CD4-positive, alpha-beta memory T cell (primary cell): ENCODE measurements around the gene PAM. TPM values are rescaled to one million over a fixed set of nuclear protein-coding genes. Genes with fewer than 3 reads are reported as not detected.

Source experiments
- CTCF ChIA-PET: fragments of 350-600 bp; sonication (Branson Sonifier 250); formaldehyde crosslinking; loops from one replicate; lab custom pipeline; 2021; ENCODE audit warnings: inconsistent platforms; ENCODE audit not compliant: partially characterized antibody; lab: Charles Lee
- POLR2A ChIA-PET: fragments of 350-600 bp; sonication (Branson Sonifier 250); formaldehyde crosslinking; loops from one replicate; lab custom pipeline; 2021; ENCODE audit not compliant: partially characterized antibody; lab: Charles Lee
- DNase-seq, 5 donors: peaks; one replicate each; pipeline versions ENCODE4 v3.0.0 to v3.0.0-alpha.2; 2020 to 2022; ENCODE audit warnings: mixed read lengths in 1 of 5
- H3K27ac ChIP-seq: one replicate; pipeline ENCODE4 v1.7.0; 2013; ENCODE audit warnings: low read depth, low read length
- H3K27me3 ChIP-seq: 2 replicates; pipeline ENCODE4 v1.7.0; 2013; ENCODE audit warnings: mild to moderate bottlenecking, low read length, moderate library complexity; ENCODE audit not compliant: insufficient read depth
- H3K36me3 ChIP-seq: 2 replicates; pipeline ENCODE4 v1.7.0; 2013; ENCODE audit warnings: mild to moderate bottlenecking, low read length, moderate library complexity; ENCODE audit not compliant: insufficient read depth
- H3K4me1 ChIP-seq: 2 replicates; pipeline ENCODE4 v1.7.0; 2013; ENCODE audit warnings: mild to moderate bottlenecking, low read length, moderate library complexity; ENCODE audit not compliant: insufficient read depth
- H3K4me3 ChIP-seq, 2 donors: one replicate each; pipeline ENCODE4 v1.7.0; 2013; ENCODE audit warnings: low read length in 2 of 2, mild to moderate bottlenecking in 1 of 2
- H3K9me3 ChIP-seq, 2 donors: one replicate each; pipeline ENCODE4 v1.7.0; 2013; ENCODE audit warnings: low read length in 2 of 2, control low read depth in 1 of 2; ENCODE audit not compliant: control insufficient read depth in 1 of 2
- H3K27ac Mint-ChIP-seq, 7 donors: one replicate each; pipeline ENCODE4 v1.8.0; 2020 to 2021; ENCODE audit warnings: mixed read lengths in 7 of 7, mild to moderate bottlenecking in 6 of 7, inconsistent platforms in 3 of 7, moderate library complexity in 3 of 7
- H3K27me3 Mint-ChIP-seq, 2 donors: one replicate each; pipeline ENCODE4 v1.8.0; 2020 to 2021; ENCODE audit warnings: mixed read lengths in 2 of 2
- H3K36me3 Mint-ChIP-seq, 2 donors: one replicate each; pipeline ENCODE4 v1.8.0; 2020 to 2021; ENCODE audit warnings: mixed read lengths in 2 of 2, inconsistent platforms in 1 of 2, mild to moderate bottlenecking in 1 of 2
- H3K4me1 Mint-ChIP-seq, 4 donors: one replicate each; pipeline ENCODE4 v1.8.0; 2020 to 2021; ENCODE audit warnings: mixed read lengths in 4 of 4, mild to moderate bottlenecking in 1 of 4
- H3K4me3 Mint-ChIP-seq, 8 donors: one replicate each; pipeline ENCODE4 v1.8.0; 2020 to 2021; ENCODE audit warnings: mixed read lengths in 8 of 8, mild to moderate bottlenecking in 7 of 8, moderate library complexity in 6 of 8, inconsistent platforms in 3 of 8
- H3K9me3 Mint-ChIP-seq, 8 donors: one replicate each; pipeline ENCODE4 v1.8.0; 2020 to 2021; ENCODE audit warnings: mixed read lengths in 8 of 8, mild to moderate bottlenecking in 5 of 8, inconsistent platforms in 3 of 8, moderate library complexity in 1 of 8
- intact Hi-C: fragments of 100-400 bp; cut with micrococcal nuclease; formaldehyde crosslinking; loops from one replicate; pipeline ENCODE4 v1.15.1; 2023
- polyA plus RNA-seq, 2 donors: library from polyadenylated mRNA; unstranded; fragments of 300-500 nt; fragmentation: Illumina TruSeq; gene quantifications; one replicate each; pipeline ENCODE4 v1.2.3, GENCODE V29; 2021
- total RNA-seq, 2 experiments: library from RNA; stranded (reverse); gene quantifications; one replicate each; pipeline ENCODE4 v1.2.3, GENCODE V29; 2021

The PAM gene
- total and polyA plus RNA-seq, 4 experiments from 2014 or later = 25.8 to 31.0 (median 28.7) TPM

GRCh38 chr5:102833146-102833545, 78.0 kb downstream of the PAM start:
- H3K9me3 ChIP-seq = no peaks in the 10 kb centered on the region
- H3K36me3 ChIP-seq = no peaks in the 10 kb centered on the region
- intact Hi-C loops = no loop called here
- no peaks in the 10 kb centered on the region for H3K27me3 ChIP-seq
- no peak for DNase-seq
- no peaks in the 10 kb centered on the region for H3K9me3 Mint-ChIP-seq
- peaks cover 5 to 17% (median 11%) of the 10 kb centered on the region in 4 donors for H3K4me1 Mint-ChIP-seq
- no peak overlapping the region for H3K4me3 Mint-ChIP-seq
- CTCF ChIA-PET = no interaction called here
- POLR2A ChIA-PET = no interaction called here
- no peak overlapping the region for H3K4me3 ChIP-seq
- no peak overlapping the region for H3K27ac Mint-ChIP-seq
- H3K27ac ChIP-seq = no peak overlapping the region
- H3K27me3 Mint-ChIP-seq = no peaks in the 10 kb centered on the region
- H3K36me3 Mint-ChIP-seq = peaks cover 0 to 8% of the 10 kb centered on the region in 2 donors
- no peaks in the 10 kb centered on the region for H3K4me1 ChIP-seq

GRCh38 chr5:102834438-102834964, 79.4 kb downstream of the PAM start:
- no peak for DNase-seq
- Mint-ChIP-seq H3K9me3 (no peaks in the 10 kb centered on the region), H3K27ac (no peak overlapping the region), H3K36me3 (peaks cover 0 to 8% of the 10 kb centered on the region in 2 donors), H3K4me3 (no peak overlapping the region), H3K4me1 (peaks cover 5 to 17% (median 11%) of the 10 kb centered on the region in 4 donors), H3K27me3 (no peaks in the 10 kb centered on the region)
- no peaks in the 10 kb centered on the region for H3K27me3 ChIP-seq
- no peak overlapping the region for H3K4me3 ChIP-seq
- H3K36me3 ChIP-seq = no peaks in the 10 kb centered on the region
- no peak overlapping the region for H3K27ac ChIP-seq
- intact Hi-C loops = no loop called here
- ChIA-PET CTCF (no interaction called here), POLR2A (no interaction called here)
- H3K4me1 ChIP-seq = no peaks in the 10 kb centered on the region
- no peaks in the 10 kb centered on the region for H3K9me3 ChIP-seq

- no peaks in the 10 kb centered on the region for H3K4me1 ChIP-seq
- CTCF ChIA-PET = no interaction called here
- no peaks in the 10 kb centered on the region for H3K27me3 ChIP-seq
- no peaks in the 10 kb centered on the region for H3K27me3 Mint-ChIP-seq
- intact Hi-C loops = no loop called here
- H3K36me3 ChIP-seq = no peaks in the 10 kb centered on the region
- H3K27ac ChIP-seq = no peak overlapping the region
- H3K4me3 Mint-ChIP-seq = no peak overlapping the region
- H3K4me3 ChIP-seq = no peak overlapping the region
- peaks cover 0 to under 1% of the 10 kb centered on the region in 2 donors for H3K36me3 Mint-ChIP-seq
- peaks cover 5 to 15% (median 11%) of the 10 kb centered on the region in 4 donors for H3K4me1 Mint-ChIP-seq
- DNase-seq = no peak
- POLR2A ChIA-PET = no interaction called here
- H3K27ac Mint-ChIP-seq = no peak overlapping the region
- no peaks in the 10 kb centered on the region for H3K9me3 Mint-ChIP-seq
- H3K9me3 ChIP-seq = no peaks in the 10 kb centered on the region
These were observed 80.6 kb downstream of the PAM start for GRCh38 chr5:102835717-102836116.

GRCh38 chr5:102841021-102841420, 85.9 kb downstream of the PAM start:
- Histone ChIP-seq H3K9me3 (no peaks in the 10 kb centered on the region), H3K4me1 (no peaks in the 10 kb centered on the region), H3K36me3 (no peaks in the 10 kb centered on the region), H3K4me3 (no peak overlapping the region), H3K27ac (no peak overlapping the region), H3K27me3 (no peaks in the 10 kb centered on the region)
- Mint-ChIP-seq H3K4me3 (no peak overlapping the region), H3K27ac (no peak overlapping the region), H3K9me3 (peaks cover 0 to 3% (median 0%) of the 10 kb centered on the region in 8 donors), H3K36me3 (peaks cover 0 to 13% of the 10 kb centered on the region in 2 donors), H3K4me1 (peaks cover 0 to 6% (median 0%) of the 10 kb centered on the region in 4 donors), H3K27me3 (no peaks in the 10 kb centered on the region)
- ChIA-PET CTCF (interaction anchor here (0.6 kb wide), 1 partner anchor 34 kb away, joined by 4 read pairs; no protein-coding TSS in a partner anchor), POLR2A (no interaction called here)
- intact Hi-C loops = no loop called here
- no peak for DNase-seq

- H3K36me3 Mint-ChIP-seq = peaks cover 6 to 28% of the 10 kb centered on the region in 2 donors
- Histone ChIP-seq H3K36me3 (no peaks in the 10 kb centered on the region), H3K27ac (no peak overlapping the region), H3K9me3 (no peaks in the 10 kb centered on the region), H3K27me3 (no peaks in the 10 kb centered on the region), H3K4me1 (no peaks in the 10 kb centered on the region), H3K4me3 (no peak overlapping the region)
- no peak for DNase-seq
- peaks cover 0 to 5% (median 2%) of the 10 kb centered on the region in 8 donors for H3K9me3 Mint-ChIP-seq
- H3K27ac Mint-ChIP-seq = peak overlapping the region in 1 of 7 donors; percentile 9
- CTCF ChIA-PET = no interaction called here
- H3K4me3 Mint-ChIP-seq = no peak overlapping the region
- no peaks in the 10 kb centered on the region for H3K27me3 Mint-ChIP-seq
- intact Hi-C loops = no loop called here
- POLR2A ChIA-PET = no interaction called here
- peaks cover 0 to 2% (median 0%) of the 10 kb centered on the region in 4 donors for H3K4me1 Mint-ChIP-seq
These were observed 88.9 kb downstream of the PAM start for GRCh38 chr5:102843997-102844396.

GRCh38 chr5:102845041-102845440, 89.9 kb downstream of the PAM start:
- POLR2A ChIA-PET = no interaction called here
- H3K27ac Mint-ChIP-seq = peak overlapping the region in 1 of 7 donors; percentile 6

GRCh38 chr5:102850503-102850902, 95.4 kb downstream of the PAM start:
- DNase-seq = no peak
- Histone ChIP-seq H3K27me3 (no peaks in the 10 kb centered on the region), H3K27ac (no peak overlapping the region), H3K36me3 (no peaks in the 10 kb centered on the region), H3K9me3 (no peaks in the 10 kb centered on the region), H3K4me1 (no peaks in the 10 kb centered on the region), H3K4me3 (no peak overlapping the region)
- Mint-ChIP-seq H3K4me1 (peaks cover 0 to 6% (median 4%) of the 10 kb centered on the region in 4 donors), H3K36me3 (peaks cover 6 to 16% of the 10 kb centered on the region in 2 donors), H3K27me3 (no peaks in the 10 kb centered on the region), H3K27ac (no peak overlapping the region), H3K9me3 (peaks cover 0 to 2% (median 0%) of the 10 kb centered on the region in 8 donors), H3K4me3 (no peak overlapping the region)
- intact Hi-C loops = no loop called here
- CTCF ChIA-PET = no interaction called here
- POLR2A ChIA-PET = no interaction called here

More at GRCh38 chr5:102845041-102845440, 89.9 kb downstream of the PAM start:
- Mint-ChIP-seq H3K27me3 (no peaks in the 10 kb centered on the region), H3K36me3 (peaks cover 6 to 28% of the 10 kb centered on the region in 2 donors), H3K9me3 (peaks cover 0 to 5% (median 2%) of the 10 kb centered on the region in 8 donors), H3K4me3 (no peak overlapping the region), H3K4me1 (peaks cover 0 to 2% (median 0%) of the 10 kb centered on the region in 4 donors)
- Histone ChIP-seq H3K4me1 (no peaks in the 10 kb centered on the region), H3K4me3 (no peak overlapping the region), H3K36me3 (no peaks in the 10 kb centered on the region), H3K9me3 (no peaks in the 10 kb centered on the region), H3K27me3 (no peaks in the 10 kb centered on the region), H3K27ac (no peak overlapping the region)
- no peak for DNase-seq
- CTCF ChIA-PET = no interaction called here
- intact Hi-C loops = no loop called here
